Measurements from ENCODE around the gene MAP2.
"Not testable (repeated sequence)": the region's sequence is repeated elsewhere in the genome, so short reads cannot be mapped to it uniquely, and the experiment has no call there.

The MAP2 gene

DNA sequence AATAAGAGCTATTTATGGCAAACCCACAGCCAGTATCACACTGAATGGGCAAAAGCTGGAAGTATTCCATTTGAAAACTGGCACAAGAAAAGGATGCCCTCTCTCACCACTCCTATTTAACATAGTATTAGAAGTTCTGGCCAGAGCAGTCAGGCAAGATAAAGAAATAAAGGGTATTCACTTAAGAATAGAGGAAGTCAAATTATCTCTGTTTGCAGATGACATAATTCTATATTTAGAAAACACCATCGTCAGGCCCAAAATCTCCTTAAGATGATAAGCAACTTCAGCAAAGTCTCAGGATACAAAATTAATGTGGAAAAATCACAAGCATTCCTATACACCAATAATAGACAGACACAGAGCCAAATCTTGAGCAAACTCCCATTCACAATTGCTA lies 68.4 kb downstream of the MAP2 start:
- not testable (repeated sequence) for DNase-seq

DNA sequence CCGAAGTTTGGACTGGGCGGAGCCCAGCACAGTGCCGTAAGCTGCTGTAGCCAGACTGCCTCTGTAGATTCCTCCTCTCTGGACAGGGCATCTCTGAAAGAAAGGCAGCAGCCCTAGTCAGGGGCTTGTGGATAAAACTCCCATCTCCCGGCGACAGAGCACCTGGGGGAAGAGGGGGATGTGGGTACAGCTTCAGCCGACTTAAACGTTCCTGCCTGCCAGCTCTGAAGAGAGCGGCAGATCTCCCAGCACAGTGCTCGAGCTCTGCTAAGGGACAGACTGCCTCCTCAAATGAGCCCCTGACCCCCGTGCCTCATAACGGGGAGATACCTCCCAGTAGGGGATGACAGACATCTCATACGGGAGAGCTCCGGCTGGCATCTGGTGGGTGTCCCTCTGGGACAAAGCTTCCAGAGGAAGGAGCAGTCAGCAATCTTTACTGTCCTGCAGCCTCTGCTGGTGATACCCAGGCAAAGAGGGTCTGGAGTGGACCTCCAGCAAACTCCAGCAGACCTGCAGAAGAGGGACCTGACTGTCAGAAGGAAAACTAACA lies 71.3 kb downstream of the MAP2 start:
- not testable (repeated sequence) for DNase-seq

DNA sequence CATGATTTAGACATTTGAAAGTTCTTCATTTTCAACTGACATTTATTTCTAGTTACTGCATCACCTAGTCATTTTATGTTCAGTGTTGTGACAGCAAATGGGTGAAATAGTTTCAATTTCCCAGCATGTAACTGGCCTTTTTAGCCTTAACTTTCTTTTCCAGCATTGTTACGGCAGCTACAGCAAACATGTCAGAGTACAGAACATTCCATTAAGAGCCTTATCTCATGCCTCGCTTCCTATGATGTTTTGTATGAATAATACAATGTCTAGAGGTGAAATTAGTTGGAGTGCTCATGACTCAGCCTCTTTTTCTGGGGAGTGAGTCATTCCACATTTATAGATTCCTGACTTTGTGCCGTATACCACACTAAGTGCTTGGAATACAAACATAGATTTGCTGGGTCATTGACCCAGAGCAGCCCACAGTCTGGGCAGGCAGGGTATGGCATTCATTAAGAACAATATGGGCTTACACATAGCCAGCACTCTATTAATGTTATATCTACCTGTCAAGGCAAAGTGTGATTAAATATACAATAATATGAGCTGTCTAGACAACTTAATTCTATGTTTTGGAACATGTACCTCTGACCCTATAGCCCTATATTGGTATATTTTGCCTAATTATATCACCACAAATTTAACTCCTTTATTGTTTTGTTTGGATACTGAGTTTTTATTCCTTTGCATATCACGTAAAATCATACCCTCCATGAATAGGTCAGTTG lies 72.2 kb downstream of the MAP2 start:
- no peak for DNase-seq

DNA sequence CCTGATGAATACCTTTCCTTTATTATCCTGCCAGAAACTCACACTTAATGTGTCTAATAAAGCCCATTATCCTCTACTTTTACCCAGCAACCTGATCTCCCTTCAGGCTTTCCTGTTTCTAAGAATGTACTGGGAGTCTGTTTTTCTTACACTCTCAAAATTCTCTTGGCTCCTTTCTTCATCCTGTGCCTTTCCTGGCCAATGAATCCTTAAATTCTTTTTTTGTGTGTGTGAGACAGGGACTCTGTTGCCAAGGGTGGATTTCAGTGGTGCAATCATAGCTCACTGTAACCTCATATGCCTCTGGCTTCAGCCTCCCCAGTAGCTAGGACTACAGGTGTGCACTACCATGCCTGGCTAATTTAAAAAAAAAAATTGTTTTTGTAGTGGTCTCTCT lies 72.7 kb downstream of the MAP2 start:
- DNase-seq, result no peak

DNA sequence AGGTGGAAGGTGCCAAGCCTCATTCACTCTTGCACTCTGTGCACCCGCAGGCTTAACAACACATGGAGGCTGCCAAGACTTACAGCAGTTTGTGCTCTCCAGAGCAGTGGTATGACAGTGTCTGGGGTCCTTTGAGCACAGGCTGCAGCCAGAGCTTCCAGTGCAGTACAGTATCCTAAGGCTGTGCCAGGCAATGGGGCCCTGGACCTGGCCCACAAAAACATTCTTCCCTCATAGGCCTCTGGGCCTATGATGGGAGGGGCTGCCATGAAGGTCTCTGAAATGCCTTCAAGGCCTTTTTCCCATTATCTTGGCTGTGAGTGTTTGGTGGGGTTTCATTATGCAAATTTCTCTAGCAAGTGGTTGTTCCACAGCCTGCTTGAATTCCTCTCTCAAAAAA lies 74.8 kb downstream of the MAP2 start:
- DNase-seq, result no peak

DNA sequence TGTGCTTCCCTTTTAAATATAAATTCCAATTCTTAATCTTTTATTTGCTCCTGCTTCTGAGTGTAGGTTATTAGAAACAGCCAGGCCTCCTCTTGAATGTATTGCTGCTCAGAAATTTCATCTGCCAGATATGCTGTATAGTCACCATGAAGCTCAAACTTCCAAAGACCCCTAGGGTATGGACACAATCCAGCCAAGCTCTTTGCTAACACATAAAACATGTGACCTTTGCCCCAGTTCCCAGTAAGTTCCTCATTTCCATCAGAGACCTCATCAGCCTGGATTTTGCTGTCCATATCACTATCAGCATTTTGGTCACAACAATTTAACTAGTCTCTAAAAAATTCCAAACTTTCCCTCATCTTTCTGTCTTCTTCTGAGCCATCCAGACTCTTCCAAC lies 75.2 kb downstream of the MAP2 start:
- no peak for DNase-seq

DNA sequence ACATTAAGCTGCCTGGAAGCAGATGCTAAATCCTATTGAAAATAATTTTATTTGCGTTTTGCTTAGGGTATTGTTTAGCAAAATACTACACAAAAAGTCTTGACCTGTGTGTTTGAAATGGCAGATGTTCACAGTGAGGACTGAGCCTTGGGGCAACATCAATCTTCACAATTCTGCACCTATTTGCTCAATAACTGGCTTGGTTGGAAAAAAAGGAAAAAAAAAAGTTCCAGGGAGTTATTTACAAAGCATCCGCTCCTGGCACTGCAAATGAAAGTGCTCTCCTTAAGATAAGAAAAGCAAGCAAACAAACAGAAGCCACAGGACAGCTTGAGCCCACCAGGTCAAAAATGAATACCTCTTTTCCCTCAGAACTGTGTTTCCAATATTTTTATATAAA lies 77.7 kb downstream of the MAP2 start:
- DNase-seq, result no peak

DNA sequence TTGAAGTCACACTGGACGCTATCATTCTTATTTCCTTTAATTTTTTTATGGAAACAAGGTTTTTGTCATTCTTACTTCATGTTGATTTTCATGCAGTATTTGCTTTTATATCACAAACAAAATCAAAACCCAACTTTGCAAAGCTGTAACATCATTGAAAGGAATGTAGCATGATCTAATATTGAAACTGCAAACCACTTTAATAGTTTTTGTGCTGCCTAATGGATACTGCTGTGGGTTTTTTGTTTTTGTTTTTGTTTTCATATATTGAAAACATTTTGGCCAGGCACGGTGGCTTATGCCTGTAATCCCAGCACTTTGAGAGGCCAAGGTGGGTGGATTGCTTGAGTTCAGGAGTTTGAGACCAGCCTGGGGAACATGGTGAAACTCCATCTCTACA lies 81.6 kb downstream of the MAP2 start:
- no peak for DNase-seq

DNA sequence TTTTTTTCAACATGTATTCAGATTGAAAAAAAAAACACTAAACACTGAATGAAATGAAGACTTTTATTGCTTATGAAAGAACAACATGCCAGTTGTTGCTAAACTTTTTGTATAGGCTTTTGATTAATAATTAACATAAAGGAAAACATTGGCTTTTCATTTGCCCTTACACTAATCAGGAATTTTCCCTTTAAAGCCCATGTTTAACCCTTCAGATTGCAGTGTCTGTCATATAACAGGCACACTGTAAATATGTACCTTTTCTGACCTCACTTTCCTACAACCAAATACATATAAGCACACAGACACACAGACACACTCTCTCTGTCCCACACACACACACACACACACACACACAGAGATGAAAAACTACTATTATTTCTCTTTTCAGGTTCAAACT lies 84.4 kb downstream of the MAP2 start:
- no peak for DNase-seq

DNA sequence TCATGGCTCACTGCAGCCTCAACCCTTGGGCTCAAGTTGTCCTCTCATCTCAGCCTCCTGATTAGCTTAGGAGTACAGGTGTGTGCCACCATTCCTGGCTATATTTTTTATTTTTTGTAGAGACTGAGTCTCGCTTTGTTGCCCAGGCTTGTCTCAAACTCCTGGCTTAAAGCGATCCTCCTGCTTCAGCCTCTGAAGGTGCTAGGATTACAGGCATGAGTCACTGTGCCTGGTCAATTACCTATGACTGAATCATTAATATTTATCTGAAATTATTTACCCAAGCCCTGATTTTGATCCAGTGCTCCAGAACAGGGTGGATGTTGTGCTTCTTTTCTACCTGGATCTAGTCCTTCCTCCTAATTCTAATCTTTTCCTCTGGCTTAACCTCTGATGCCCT lies 87.8 kb downstream of the MAP2 start:
- no peak for DNase-seq

DNA sequence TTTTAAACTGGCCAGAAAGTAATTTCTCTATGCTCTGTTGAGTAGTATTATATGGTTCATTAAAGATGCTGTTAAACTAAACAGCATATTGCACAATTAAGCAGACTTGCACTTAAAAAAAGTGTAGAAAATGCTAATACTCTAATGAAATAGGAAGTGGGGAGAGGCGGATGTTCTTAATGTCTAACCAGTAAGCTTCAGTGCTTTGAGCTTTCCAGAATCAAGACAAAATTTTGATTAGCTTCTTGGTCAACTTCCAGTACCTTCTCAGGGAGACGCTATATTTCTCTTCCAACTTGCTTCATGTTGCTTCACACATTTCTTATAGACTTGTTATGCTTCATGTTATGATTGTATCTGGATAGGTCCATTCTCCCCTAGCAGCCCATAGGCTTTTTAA lies 89.1 kb downstream of the MAP2 start:
- DNase-seq, result no peak

DNA sequence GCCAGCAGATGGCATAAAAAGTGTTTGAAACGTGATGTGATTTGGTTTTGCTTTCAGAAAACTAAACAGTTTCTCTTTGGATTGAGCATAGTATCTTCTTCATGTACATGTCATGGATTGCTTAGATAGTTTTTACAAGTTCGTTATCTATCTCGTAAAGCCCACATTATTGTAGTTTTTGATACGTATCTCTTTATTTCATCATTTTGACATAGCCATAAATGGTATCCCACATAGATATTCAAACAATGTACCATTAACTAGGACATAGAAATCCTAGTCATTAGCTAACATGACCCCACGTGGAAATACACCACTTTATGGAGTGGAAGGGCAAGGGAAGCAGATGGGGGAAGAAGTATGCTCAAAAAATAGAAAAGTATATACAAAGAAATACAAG lies 93.6 kb downstream of the MAP2 start:
- no peak for DNase-seq

DNA sequence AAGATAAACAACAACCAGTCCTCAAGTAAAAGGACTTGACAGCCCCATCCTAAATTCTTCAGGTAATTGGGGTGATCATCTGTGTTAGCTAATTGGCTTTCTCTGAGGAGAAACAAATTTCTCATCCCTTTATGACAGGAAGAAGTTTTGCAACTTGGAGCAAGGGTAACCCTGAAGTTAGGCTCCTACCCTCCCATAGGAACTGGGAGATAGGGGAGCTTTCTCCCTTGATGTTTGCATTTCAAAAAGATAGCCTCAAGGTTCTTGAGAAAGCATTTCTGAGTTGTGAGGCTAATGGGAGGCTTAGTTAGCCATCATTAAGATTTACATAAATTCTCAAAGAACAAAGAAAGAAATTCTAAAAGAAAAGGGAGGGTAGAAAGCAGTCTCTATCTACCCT lies 95.4 kb downstream of the MAP2 start:
- DNase-seq, result no peak

DNA sequence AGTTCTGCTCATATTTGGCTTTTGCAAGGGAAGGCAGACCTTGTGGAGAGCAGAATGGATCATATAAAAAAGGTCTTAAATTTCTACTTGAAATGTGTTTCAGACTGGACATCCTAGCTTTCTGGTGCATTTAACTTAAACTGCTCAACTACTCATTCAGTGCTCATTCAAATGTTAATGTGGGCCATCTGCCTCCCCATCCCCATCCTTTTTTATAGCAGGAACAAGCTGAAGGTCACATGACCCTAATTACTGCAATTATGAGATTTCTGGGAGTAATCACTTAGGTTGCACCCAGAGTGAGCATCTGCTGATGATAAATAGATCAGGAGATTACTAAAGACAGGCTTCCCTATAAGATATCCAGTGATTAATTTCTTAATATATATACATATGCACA lies 96.1 kb downstream of the MAP2 start:
- no peak for DNase-seq

DNA sequence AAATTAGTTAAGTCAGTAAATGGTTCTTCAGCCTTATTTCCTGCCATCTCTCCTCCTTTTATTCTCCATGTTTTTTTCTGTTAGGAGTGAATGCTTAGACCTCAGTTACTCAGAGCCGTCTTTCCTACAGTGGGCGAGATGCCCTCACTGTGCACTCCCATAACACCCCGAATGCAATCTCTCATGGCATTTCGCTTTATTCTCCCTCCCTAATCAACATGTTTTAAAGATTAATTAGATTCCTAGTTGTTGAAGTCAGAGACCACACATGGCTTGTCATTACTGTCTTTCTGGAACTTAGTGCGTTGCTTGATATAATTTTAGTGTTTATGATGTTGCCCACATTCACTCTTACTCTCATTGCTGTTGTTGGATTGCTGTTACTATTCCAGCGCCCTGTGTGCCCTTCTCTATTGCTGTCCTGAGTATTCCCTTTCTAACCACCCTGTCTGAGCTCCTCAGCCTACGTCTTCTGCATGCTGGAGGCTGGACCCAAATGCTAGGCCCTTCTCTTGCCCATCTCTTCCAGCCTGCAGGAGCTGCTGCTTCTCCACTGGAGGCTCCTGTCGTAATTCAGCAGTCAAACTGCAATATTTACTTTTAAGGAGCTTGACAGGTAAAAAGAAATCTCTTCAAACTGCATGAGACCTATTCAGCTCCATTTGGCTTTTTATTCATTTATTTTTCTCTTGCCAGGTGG lies 99.3 kb downstream of the MAP2 start:
- no peak for DNase-seq

DNA sequence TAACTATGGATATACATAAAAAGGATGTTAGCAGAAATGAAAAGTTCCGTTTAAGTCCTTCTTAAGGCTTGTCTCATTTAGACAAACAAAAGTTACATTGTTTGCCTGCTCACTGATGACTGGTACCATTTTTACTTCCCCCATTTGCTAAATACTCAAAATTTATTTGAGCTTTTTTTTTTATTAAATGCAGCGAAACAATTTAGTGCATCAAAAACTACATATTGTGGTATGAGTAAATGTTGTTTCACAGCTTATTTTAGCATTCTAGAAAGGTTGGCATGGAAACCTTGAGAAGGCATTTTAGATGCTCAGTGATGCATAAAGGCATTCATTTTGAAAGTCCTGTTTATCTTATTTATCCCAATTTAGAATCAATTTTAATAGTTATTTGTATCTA lies 100.0 kb downstream of the MAP2 start:
- no peak for DNase-seq

DNA sequence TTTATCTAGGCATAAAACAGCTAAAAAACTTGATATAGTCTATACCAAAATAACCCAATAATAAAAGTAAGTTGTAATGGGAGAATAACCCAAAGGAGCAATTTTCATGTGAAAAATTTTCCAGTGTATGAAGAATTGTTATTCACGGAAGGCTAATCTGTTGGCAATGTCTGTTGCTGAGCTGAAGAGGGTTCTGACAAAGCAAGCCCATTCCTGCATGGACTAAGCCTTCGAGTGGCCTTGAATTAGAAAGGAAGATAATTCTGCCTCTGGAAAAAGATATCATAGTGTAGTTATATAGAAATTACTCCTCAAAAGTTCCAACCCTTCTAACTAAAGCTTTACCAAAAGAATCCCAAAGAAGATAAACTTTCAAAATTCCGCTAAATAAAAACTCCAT lies 101.5 kb downstream of the MAP2 start:
- DNase-seq, result no peak

DNA sequence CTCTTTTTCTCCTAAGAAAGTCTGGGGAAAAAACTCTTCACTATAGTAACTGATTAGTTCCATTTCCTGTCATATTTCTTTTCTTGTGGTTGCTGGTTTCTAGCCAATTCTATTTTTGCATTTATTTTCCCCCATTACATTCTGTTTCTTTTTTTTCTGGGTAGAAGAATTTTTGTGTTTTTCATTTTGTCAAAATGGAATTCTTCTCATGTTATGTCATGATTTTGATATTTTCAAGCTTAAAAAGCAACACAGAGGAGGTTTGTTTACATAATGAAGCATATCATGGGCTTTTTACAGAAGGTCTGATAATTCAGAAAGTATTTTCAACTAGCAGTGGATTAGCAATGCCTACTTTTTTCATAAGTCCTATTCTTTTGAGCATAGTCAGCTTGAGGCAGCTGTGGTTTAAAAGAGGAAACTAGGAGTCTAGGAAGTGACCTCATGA lies 102.0 kb downstream of the MAP2 start:
- DNase-seq, result peak; percentile 44 to 58

DNA sequence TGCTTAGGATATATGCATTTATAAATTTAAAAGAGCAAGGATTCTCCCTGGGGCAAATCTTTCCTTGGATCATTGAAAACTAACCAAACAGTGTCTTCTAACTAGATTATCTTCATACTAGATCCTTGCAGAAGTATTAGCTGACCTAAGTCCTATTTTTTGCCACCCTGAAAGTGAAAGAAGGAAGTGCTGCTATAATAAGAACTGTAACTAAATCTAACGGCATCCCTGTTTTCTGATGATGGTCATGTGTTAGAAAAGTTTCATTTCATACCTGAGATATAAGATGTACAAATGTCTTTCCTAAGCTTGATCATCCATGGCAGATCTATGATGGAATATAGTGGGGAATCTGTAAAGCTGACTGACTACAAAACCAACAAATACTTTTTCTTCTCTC lies 102.7 kb downstream of the MAP2 start:
- DNase-seq, result peak; percentile 28 to 59

DNA sequence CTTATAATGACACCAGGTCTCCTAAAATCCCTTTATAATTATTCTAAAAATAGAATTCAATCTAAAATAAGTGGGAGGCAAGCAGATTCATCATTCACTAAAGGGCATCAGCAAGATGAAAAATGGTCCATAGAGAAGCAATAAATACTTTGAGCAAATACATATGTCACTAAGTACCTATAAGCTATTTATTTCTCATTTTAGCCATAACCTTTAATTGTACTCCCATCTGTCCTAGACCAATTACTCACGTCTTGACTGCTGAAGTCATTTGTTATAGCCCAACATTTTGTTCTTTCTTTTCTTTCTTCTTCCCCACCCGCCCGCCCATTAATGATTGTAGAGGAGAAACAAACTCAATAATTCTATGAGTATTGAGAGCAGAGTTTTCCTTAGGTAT lies 105.7 kb downstream of the MAP2 start:
- DNase-seq, result no peak

DNA sequence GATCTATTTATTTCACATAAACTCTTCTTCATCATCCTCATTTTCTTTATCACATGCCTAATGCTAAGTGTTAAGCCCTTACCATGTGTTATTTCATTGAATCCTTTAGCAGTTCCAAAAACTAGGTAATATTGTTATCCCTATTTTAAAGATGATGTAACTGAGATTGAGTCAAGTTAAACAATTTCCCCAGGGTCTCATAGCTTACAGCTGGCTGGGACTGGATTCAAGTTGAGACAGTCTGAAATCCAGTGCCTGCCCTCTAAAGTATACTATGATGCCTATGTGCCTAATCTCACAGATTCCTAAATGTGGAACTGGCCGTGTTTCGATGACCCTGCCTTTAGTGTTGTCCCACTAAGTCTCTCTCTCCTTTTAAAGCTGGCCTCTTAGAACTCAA lies 108.5 kb downstream of the MAP2 start:
- DNase-seq, result no peak

DNA sequence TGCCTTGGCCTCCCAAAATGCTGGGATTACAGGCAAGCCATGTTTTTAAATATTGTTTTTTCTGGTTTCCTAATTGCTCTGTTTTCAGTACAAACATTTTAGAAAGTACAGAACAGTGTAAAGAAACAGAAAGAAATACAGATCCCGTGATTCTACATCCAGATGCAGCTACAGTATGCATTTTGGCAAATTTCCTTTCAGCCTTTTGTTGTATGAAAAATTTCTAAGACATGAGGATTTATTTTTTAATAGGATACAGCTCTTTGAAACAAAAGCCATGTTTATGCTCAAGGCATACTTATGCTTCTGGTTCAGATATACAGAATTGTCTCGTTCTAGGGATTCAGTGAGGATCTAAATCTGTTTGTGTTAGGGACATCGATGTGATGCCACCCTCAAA lies 109.5 kb downstream of the MAP2 start:
- DNase-seq, result no peak

DNA sequence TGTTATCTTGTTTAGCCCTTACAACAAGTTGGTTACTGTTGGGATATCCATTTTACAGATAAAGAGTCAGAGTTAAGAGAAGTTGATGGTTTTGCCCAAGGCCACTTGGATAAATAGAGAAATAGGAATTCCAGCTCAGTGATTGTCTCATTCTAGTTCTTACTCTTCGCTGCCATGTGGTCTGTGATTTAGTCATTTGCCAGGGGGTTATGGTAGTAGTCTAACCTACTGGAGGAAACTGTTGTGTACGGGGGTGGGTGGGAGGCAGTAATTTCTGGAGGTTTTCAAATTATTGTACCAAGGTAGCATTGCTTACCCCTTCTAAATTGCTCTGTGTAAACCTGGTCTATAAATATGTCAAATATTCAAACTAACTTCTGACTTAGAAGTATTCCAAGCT lies 110.4 kb downstream of the MAP2 start:
- no peak for DNase-seq

DNA sequence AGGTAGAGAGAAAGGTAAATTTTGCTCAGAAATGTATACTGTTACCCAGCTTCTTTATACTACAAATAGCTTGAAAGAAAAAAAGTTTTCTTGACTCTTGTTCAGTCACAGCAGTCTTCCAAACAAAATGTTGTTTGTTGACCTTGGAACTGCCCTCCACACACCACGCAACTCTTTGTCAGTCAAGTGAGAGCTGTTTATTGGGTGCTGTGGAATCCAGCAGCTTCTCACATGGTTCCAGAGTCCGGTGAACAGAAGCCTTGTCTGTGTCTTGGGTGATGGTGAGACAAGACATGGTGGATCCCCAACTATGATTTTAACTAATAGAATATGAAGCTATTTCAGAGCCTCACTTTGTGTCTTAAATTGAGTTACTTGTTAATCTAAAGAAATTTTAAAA lies 112.5 kb downstream of the MAP2 start:
- DNase-seq, result no peak

DNA sequence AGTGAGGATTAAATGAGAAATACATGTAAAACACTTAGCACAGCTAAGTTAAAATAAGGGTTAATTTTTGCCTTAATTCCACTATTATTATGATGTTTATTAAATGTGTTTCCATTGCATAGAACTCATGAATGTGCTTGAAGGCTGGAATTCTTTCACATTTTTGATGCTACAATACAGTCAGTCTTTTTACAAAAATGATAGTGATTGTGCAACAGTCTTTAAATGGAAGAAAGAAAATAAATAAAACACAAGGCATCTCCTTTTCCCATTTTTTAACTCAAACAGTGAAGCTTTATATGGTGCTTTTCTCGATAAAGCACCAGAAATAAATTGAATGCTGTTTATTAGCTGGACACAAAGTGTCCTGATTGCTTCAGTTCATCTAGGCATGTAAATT lies 123.9 kb downstream of the MAP2 start:
- DNase-seq, result no peak
